H1 (cell line): ENCODE results near the gene KCNMB2. TPM values are rescaled to one million over a fixed set of nuclear protein-coding genes. Genes with fewer than 3 reads are reported as not detected.

ENCODE experiments used
- CHD7 ChIP-seq: fragments of 300-600 bp; sonication (generic); IDR thresholded peaks from 2 replicates; pipeline ENCODE4 v1.7.1; 2012; ENCODE audit warnings: low read length, moderate library complexity, mild to moderate bottlenecking, inconsistent platforms; ENCODE audit not compliant: insufficient replicate concordance
- EGR1 ChIP-seq: IDR thresholded peaks from 2 replicates; pipeline ENCODE4 v1.6.1; 2011; ENCODE audit warnings: low read depth, low read length, borderline replicate concordance
- polyA plus RNA-seq, 7 experiments: library from polyadenylated mRNA; depleted of rRNA in 3 of 7; stranded (reverse) in 5 of 7; unstranded in 2 of 7; fragments of >200 nt in 5 of 7; fragments of 200-250 nt in 2 of 7; gene quantifications; 1 replicate in 5 of 7; 2 replicates in 1 of 7; 4 replicates in 1 of 7; pipeline versions ENCODE4 v1.2.1 to v1.2.3, GENCODE V29; 2011 to 2013; ENCODE audit warnings: missing spikeins in 2 of 7, mixed read lengths in 2 of 7
- total RNA-seq: library from RNA; stranded (reverse); fragmentation: NEBNext Ultra II Directional; extraction: Animal tissue kit (Norgen Biotek cat#: 25700); gene quantifications from 2 replicates; pipeline ENCODE4 v1.2.1, GENCODE V29; 2021

Gene KCNMB2
- total and polyA plus RNA-seq, 2 of the 8 experiments (the other 6 are each of a cell fraction or from before 2014, with no cell fraction given): not detected

DNA sequence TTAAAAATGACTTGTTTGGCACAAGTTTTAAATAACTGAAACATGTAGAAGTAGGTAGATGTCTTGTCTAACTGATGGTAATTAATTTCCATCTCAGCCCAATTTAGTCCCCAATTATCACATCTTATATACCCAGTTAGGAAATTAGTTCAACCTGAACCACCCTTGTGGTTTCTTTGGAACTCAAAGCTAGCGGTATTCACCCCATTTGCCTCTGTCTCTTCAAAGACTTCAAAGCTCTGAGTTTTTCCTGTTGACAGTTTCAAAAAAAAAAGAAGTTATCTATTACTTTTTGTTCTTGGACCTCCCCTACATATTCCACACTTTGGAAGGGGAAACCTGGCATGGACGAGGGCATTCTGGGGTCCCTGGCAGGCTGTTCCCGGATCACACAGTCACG lies 236.5 kb downstream of the KCNMB2 start (continued):
- TF ChIP-seq CHD7: no peak
- TF ChIP-seq EGR1: no peak
